Ascending aorta (tissue), 2 donors: ENCODE data around the gene PRKAR1B. TPM values are rescaled to one million over a fixed set of nuclear protein-coding genes. Genes with fewer than 3 reads are reported as not detected.
"Not testable (repeated sequence)": the region's sequence is repeated elsewhere in the genome, so short reads cannot be mapped to it uniquely, and the experiment has no call there.

Experiments used
- DNase-seq, 2 donors: peaks; one replicate each; pipeline ENCODE4 v3.0.0-alpha.2; 2019; ENCODE audit warnings: low spot score in 2 of 2
- H3K27ac ChIP-seq, 2 donors: fragments of 200-600 bp; sonication (generic); one replicate each; pipeline ENCODE4 v1.5.1; 2016 to 2017; ENCODE audit warnings: mild to moderate bottlenecking in 1 of 2
- H3K27me3 ChIP-seq: fragments of 200-600 bp; sonication (generic); one replicate; pipeline ENCODE4 v1.5.1; 2017
- H3K36me3 ChIP-seq, 2 donors: fragments of 200-600 bp; sonication (generic); one replicate each; pipeline ENCODE4 v1.5.1; 2016
- H3K4me1 ChIP-seq, 2 donors: fragments of 200-600 bp; sonication (generic); one replicate each; pipeline ENCODE4 v1.5.1; 2016 to 2017; ENCODE audit warnings: mild to moderate bottlenecking in 1 of 2
- H3K4me3 ChIP-seq, 2 donors: fragments of 200-600 bp; sonication (generic); one replicate each; pipeline ENCODE4 v1.5.1; 2016 to 2017; ENCODE audit warnings: mild to moderate bottlenecking in 1 of 2
- H3K9me3 ChIP-seq, 2 donors: fragments of 200-600 bp; sonication (generic); one replicate each; pipeline ENCODE4 v1.5.1; 2016
- CTCF ChIP-seq, 3 experiments: fragments of 200-600 bp in 2 of 3; fragments of 450-650 bp in 1 of 3; sonication (generic) in 2 of 3; IDR thresholded peaks; one replicate each; pipeline ENCODE4 v1.5.1; 2016 to 2019; ENCODE audit warnings: antibody characterized with exemption in 3 of 3, mild to moderate bottlenecking in 1 of 3, moderate library complexity in 1 of 3
- intact Hi-C: fragments of 100-400 bp; cut with DNase I; formaldehyde crosslinking; loops from one replicate; pipeline ENCODE4 v1.15.1; 2023
- total RNA-seq: library from RNA; depleted of rRNA; stranded (reverse); fragments of >200 nt; gene quantifications from one replicate; pipeline ENCODE4 v1.1.0, GENCODE V29; 2016

PRKAR1B gene
- total RNA-seq, 1 donor from 2014 or later = 13.0 TPM

GRCh38 chr7:664402-664775 lies 62.7 kb downstream of the PRKAR1B start:
- no peaks in the 10 kb centered on the region for H3K9me3 ChIP-seq
- no peak overlapping the region for H3K4me3 ChIP-seq
- no peaks in the 10 kb centered on the region for H3K36me3 ChIP-seq
- peak overlapping the region in 1 of 2 donors; percentile 25 for H3K27ac ChIP-seq
- TF ChIP-seq CTCF (IDR thresholded peaks at IDR 0.05) = no peak
- DNase-seq = no peak
- peaks cover 10 to 24% of the 10 kb centered on the region in 2 donors for H3K4me1 ChIP-seq
- H3K27me3 ChIP-seq = no peaks in the 10 kb centered on the region
- intact Hi-C loops = no loop called here

GRCh38 chr7:662576-662975 lies 64.5 kb downstream of the PRKAR1B start:
- Histone ChIP-seq H3K27me3 (no peaks in the 10 kb centered on the region), H3K9me3 (no peaks in the 10 kb centered on the region), H3K4me3 (no peak overlapping the region), H3K36me3 (no peaks in the 10 kb centered on the region), H3K27ac (no peak overlapping the region), H3K4me1 (peaks cover 10 to 24% of the 10 kb centered on the region in 2 donors)
- intact Hi-C loops = no loop called here
- no peak for TF ChIP-seq CTCF (IDR thresholded peaks at IDR 0.05)
- DNase-seq = no peak

- no peak overlapping the region for H3K27ac ChIP-seq
- no peak for TF ChIP-seq CTCF (IDR thresholded peaks at IDR 0.05)
- no peaks in the 10 kb centered on the region for H3K27me3 ChIP-seq
- no peak overlapping the region for H3K4me3 ChIP-seq
- H3K36me3 ChIP-seq = no peaks in the 10 kb centered on the region
- intact Hi-C loops = no loop called here
- H3K4me1 ChIP-seq = peaks cover 2 to 16% of the 10 kb centered on the region in 2 donors
- H3K9me3 ChIP-seq = no peaks in the 10 kb centered on the region
- no peak for DNase-seq
Measured at GRCh38 chr7:659996-660395, 67.1 kb downstream of the PRKAR1B start.

GRCh38 chr7:659306-659847 lies 67.7 kb downstream of the PRKAR1B start:
- no peak overlapping the region for H3K27ac ChIP-seq
- intact Hi-C loops = no loop called here
- DNase-seq = no peak
- no peaks in the 10 kb centered on the region for H3K27me3 ChIP-seq
- H3K4me1 ChIP-seq = peaks cover 0 to 10% of the 10 kb centered on the region in 2 donors
- H3K36me3 ChIP-seq = no peaks in the 10 kb centered on the region
- H3K9me3 ChIP-seq = no peaks in the 10 kb centered on the region
- no peak overlapping the region for H3K4me3 ChIP-seq
- TF ChIP-seq CTCF (IDR thresholded peaks at IDR 0.05) = no peak

- H3K9me3 ChIP-seq = no peaks in the 10 kb centered on the region
- DNase-seq = no peak
- H3K4me1 ChIP-seq = no peaks in the 10 kb centered on the region
- no peaks in the 10 kb centered on the region for H3K27me3 ChIP-seq
- intact Hi-C loops = no loop called here
- H3K27ac ChIP-seq = no peak overlapping the region
- no peaks in the 10 kb centered on the region for H3K36me3 ChIP-seq
- TF ChIP-seq CTCF (IDR thresholded peaks at IDR 0.05) = no peak
- no peak overlapping the region for H3K4me3 ChIP-seq
Measured at GRCh38 chr7:657565-658119, 69.4 kb downstream of the PRKAR1B start.

GRCh38 chr7:657010-657409 lies 70.1 kb downstream of the PRKAR1B start:
- H3K27ac ChIP-seq, H3K36me3 ChIP-seq, H3K4me3 ChIP-seq, DNase-seq, intact Hi-C loops, H3K27me3 ChIP-seq, H3K9me3 ChIP-seq, H3K4me1 ChIP-seq: not testable (repeated sequence)
